Naive thymus-derived CD4-positive, alpha-beta T cell (primary cell): ENCODE data around the gene NCAM1. TPM values are rescaled to one million over a fixed set of nuclear protein-coding genes. Genes with fewer than 3 reads are reported as not detected.

Source experiments
- ATAC-seq: fragments of 150-1000 bp; cut with Tn5 transposase; 2 replicates; pipeline ENCODE4 v1.10.0; 2021; ENCODE audit warnings: mild to moderate bottlenecking, moderate library complexity
- CTCF ChIA-PET: fragments of 350-600 bp; sonication (Branson Sonifier 250); formaldehyde crosslinking; loops from one replicate; lab custom pipeline; 2021; ENCODE audit warnings: antibody characterized with exemption; lab: Charles Lee
- POLR2A ChIA-PET: fragments of 350-600 bp; sonication (Branson Sonifier 250); formaldehyde crosslinking; loops from one replicate; lab custom pipeline; 2021; ENCODE audit warnings: antibody characterized with exemption, inconsistent platforms; lab: Charles Lee
- DNase-seq, 9 donors: peaks; one replicate each; pipeline versions ENCODE4 v3.0.0 to v3.0.0-alpha.2; 2020 to 2022; ENCODE audit warnings: mixed read lengths in 1 of 9
- H3K27ac ChIP-seq: one replicate; pipeline ENCODE4 v1.7.0; 2013; ENCODE audit warnings: mild to moderate bottlenecking, low read depth, low read length, moderate library complexity
- H3K27me3 ChIP-seq, 2 donors: one replicate each; pipeline ENCODE4 v1.7.0; 2013; ENCODE audit warnings: low read length in 2 of 2, mild to moderate bottlenecking in 2 of 2, moderate library complexity in 2 of 2; ENCODE audit not compliant: control insufficient read depth in 2 of 2, insufficient read depth in 2 of 2
- H3K36me3 ChIP-seq, 3 experiments: 1 replicate in 2 of 3; 2 replicates in 1 of 3; pipeline ENCODE4 v1.7.0; 2013; ENCODE audit warnings: low read length in 3 of 3, mild to moderate bottlenecking in 3 of 3, moderate library complexity in 1 of 3; ENCODE audit not compliant: insufficient read depth in 3 of 3, control insufficient read depth in 2 of 3
- H3K4me1 ChIP-seq, 2 donors: one replicate each; pipeline ENCODE4 v1.7.0; 2013; ENCODE audit warnings: low read length in 2 of 2, mild to moderate bottlenecking in 2 of 2, moderate library complexity in 1 of 2; ENCODE audit not compliant: control insufficient read depth in 2 of 2, insufficient read depth in 2 of 2
- H3K4me3 ChIP-seq: 2 replicates; pipeline ENCODE4 v1.7.0; 2013; ENCODE audit warnings: mild to moderate bottlenecking, low read length
- H3K9me3 ChIP-seq, 3 experiments: 1 replicate in 2 of 3; 2 replicates in 1 of 3; pipeline ENCODE4 v1.7.0; 2013; ENCODE audit warnings: low read length in 3 of 3; ENCODE audit not compliant: control insufficient read depth in 2 of 3
- H3K27ac Mint-ChIP-seq, 9 donors: one replicate each; pipeline ENCODE4 v1.8.0; 2020 to 2022; ENCODE audit warnings: mixed read lengths in 9 of 9, mild to moderate bottlenecking in 8 of 9, moderate library complexity in 5 of 9, inconsistent platforms in 2 of 9
- H3K27me3 Mint-ChIP-seq, 5 donors: one replicate each; pipeline ENCODE4 v1.8.0; 2021 to 2022; ENCODE audit warnings: mixed read lengths in 5 of 5, mild to moderate bottlenecking in 1 of 5
- H3K36me3 Mint-ChIP-seq, 5 donors: one replicate each; pipeline ENCODE4 v1.8.0; 2020 to 2022; ENCODE audit warnings: mixed read lengths in 5 of 5, mild to moderate bottlenecking in 3 of 5, inconsistent platforms in 1 of 5
- H3K4me1 Mint-ChIP-seq, 7 donors: one replicate each; pipeline ENCODE4 v1.8.0; 2020 to 2022; ENCODE audit warnings: mixed read lengths in 7 of 7, mild to moderate bottlenecking in 3 of 7, inconsistent platforms in 1 of 7
- H3K4me3 Mint-ChIP-seq, 10 donors: one replicate each; pipeline ENCODE4 v1.8.0; 2020 to 2022; ENCODE audit warnings: mild to moderate bottlenecking in 10 of 10, mixed read lengths in 10 of 10, moderate library complexity in 6 of 10, inconsistent platforms in 2 of 10
- H3K9me3 Mint-ChIP-seq, 11 donors: one replicate each; pipeline ENCODE4 v1.8.0; 2020 to 2022; ENCODE audit warnings: mixed read lengths in 11 of 11, mild to moderate bottlenecking in 4 of 11, inconsistent platforms in 1 of 11, moderate library complexity in 1 of 11
- intact Hi-C, 2 donors: fragments of 100-400 bp; cut with micrococcal nuclease; formaldehyde crosslinking; loops; one replicate each; pipeline ENCODE4 v1.15.1; 2023
- polyA plus RNA-seq, 2 donors: library from polyadenylated mRNA; unstranded; fragments of 300-500 nt; fragmentation: Illumina TruSeq; gene quantifications; one replicate each; pipeline ENCODE4 v1.2.3, GENCODE V29; 2021
- total RNA-seq, 6 experiments: library from RNA in 5 of 6; stranded (reverse) in 5 of 6; gene quantifications; 1 replicate in 5 of 6; 2 replicates in 1 of 6; pipeline ENCODE4 v1.2.3 and lab custom pipeline; 2021 to 2026

NCAM1 gene
- total and polyA plus RNA-seq, 7 experiments from 2014 or later: 0.06 to 18.8 (median 1.0) TPM; not detected in 2

GRCh38 chr11:113253406-113253805, 292.2 kb downstream of the NCAM1 start:
- H3K27me3 Mint-ChIP-seq: peaks cover 0 to 8% (median 3%) of the 10 kb centered on the region in 5 donors
- Histone ChIP-seq H3K4me3 (no peak overlapping the region), H3K9me3 (no peaks in the 10 kb centered on the region), H3K4me1 (no peaks in the 10 kb centered on the region), H3K36me3 (no peaks in the 10 kb centered on the region), H3K27me3 (no peaks in the 10 kb centered on the region), H3K27ac (no peak overlapping the region)
- CTCF ChIA-PET: no interaction called here
- H3K9me3 Mint-ChIP-seq: no peaks in the 10 kb centered on the region
- H3K36me3 Mint-ChIP-seq: no peaks in the 10 kb centered on the region
- no peak overlapping the region for H3K4me3 Mint-ChIP-seq
- peaks cover 0 to 6% (median 0%) of the 10 kb centered on the region in 7 donors for H3K4me1 Mint-ChIP-seq
- ATAC-seq (no peak), DNase-seq (no peak)
- POLR2A ChIA-PET: no interaction called here
- no peak overlapping the region for H3K27ac Mint-ChIP-seq
- intact Hi-C loops: no loop called here

DNA sequence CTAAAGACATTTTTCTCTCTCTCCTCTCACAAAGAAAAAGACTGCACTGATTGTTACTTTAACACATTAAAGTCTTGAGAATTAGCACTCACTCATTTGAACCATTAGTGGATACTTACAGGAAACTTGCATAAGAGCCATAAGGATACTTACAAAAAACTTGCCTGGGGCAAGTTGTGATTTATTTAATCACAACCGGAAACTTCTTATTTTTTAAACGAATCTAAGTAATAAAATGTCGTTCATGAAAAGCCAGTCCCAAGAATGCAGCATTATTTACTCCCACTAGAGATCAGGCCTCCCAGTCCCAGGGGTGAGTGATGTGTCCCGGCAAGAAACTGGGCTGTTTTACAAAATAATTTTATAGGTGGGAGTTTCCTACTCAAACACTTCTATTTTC, 293.9 kb downstream of the NCAM1 start:
- intact Hi-C loops: no loop called here
- ATAC-seq (no peak), DNase-seq (no peak)
- no peaks in the 10 kb centered on the region for H3K9me3 Mint-ChIP-seq
- peaks cover 0 to 6% (median 0%) of the 10 kb centered on the region in 5 donors for H3K27me3 Mint-ChIP-seq
- CTCF ChIA-PET: no interaction called here
- H3K27ac Mint-ChIP-seq: no peak overlapping the region
- POLR2A ChIA-PET: no interaction called here
- Histone ChIP-seq H3K27ac (no peak overlapping the region), H3K9me3 (no peaks in the 10 kb centered on the region), H3K27me3 (no peaks in the 10 kb centered on the region), H3K36me3 (no peaks in the 10 kb centered on the region), H3K4me3 (no peak overlapping the region), H3K4me1 (no peaks in the 10 kb centered on the region)
- H3K4me3 Mint-ChIP-seq: no peak overlapping the region
- H3K4me1 Mint-ChIP-seq: peaks cover 0 to 6% (median 0%) of the 10 kb centered on the region in 7 donors
- H3K36me3 Mint-ChIP-seq: no peaks in the 10 kb centered on the region

DNA sequence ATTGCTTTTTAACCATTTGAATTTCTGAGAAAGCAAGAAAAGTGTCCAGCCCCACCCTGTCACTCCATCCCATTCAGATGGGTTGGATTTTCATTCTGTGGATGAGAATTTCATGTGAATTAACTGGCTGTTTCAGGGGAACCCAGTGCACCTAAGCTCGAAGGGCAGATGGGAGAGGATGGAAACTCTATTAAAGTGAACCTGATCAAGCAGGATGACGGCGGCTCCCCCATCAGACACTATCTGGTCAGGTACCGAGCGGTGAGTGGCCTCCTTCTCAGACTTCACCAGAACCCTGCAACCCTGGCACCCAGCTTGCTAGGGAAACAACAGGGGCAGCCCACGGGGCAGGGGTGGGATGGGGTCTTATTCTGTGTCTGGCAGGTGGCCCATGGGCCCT, 294.5 kb downstream of the NCAM1 start:
- intact Hi-C loops: no loop called here
- Mint-ChIP-seq H3K36me3 (no peaks in the 10 kb centered on the region), H3K27me3 (peaks cover 0 to 6% (median 0%) of the 10 kb centered on the region in 5 donors), H3K9me3 (no peaks in the 10 kb centered on the region), H3K4me1 (peaks cover 0 to 6% (median 0%) of the 10 kb centered on the region in 7 donors), H3K27ac (no peak overlapping the region), H3K4me3 (no peak overlapping the region)
- Histone ChIP-seq H3K4me1 (no peaks in the 10 kb centered on the region), H3K27me3 (no peaks in the 10 kb centered on the region), H3K4me3 (no peak overlapping the region), H3K27ac (no peak overlapping the region), H3K9me3 (no peaks in the 10 kb centered on the region), H3K36me3 (no peaks in the 10 kb centered on the region)
- ChIA-PET POLR2A (no interaction called here), CTCF (no interaction called here)
- DNase-seq: no peak
- no peak for ATAC-seq

GRCh38 chr11:113256431-113257202, 295.4 kb downstream of the NCAM1 start:
- Histone ChIP-seq H3K9me3 (no peaks in the 10 kb centered on the region), H3K27ac (no peak overlapping the region), H3K4me3 (no peak overlapping the region), H3K36me3 (no peaks in the 10 kb centered on the region), H3K4me1 (no peaks in the 10 kb centered on the region), H3K27me3 (no peaks in the 10 kb centered on the region)
- no peak overlapping the region for H3K27ac Mint-ChIP-seq
- no peak for ATAC-seq
- no peak overlapping the region for H3K4me3 Mint-ChIP-seq
- intact Hi-C loops: no loop called here
- H3K27me3 Mint-ChIP-seq: peaks cover 0 to 12% (median 0%) of the 10 kb centered on the region in 5 donors
- H3K9me3 Mint-ChIP-seq: no peaks in the 10 kb centered on the region
- H3K4me1 Mint-ChIP-seq: peaks cover 0 to 6% (median 0%) of the 10 kb centered on the region in 7 donors
- DNase-seq: no peak
- POLR2A ChIA-PET: no interaction called here
- CTCF ChIA-PET: no interaction called here
- no peaks in the 10 kb centered on the region for H3K36me3 Mint-ChIP-seq

GRCh38 chr11:113260096-113260425, 298.8 kb downstream of the NCAM1 start:
- ATAC-seq (no peak), DNase-seq (no peak)
- no peaks in the 10 kb centered on the region for H3K36me3 ChIP-seq
- Mint-ChIP-seq H3K9me3 (no peaks in the 10 kb centered on the region), H3K27me3 (peaks cover 0 to 12% (median 0%) of the 10 kb centered on the region in 5 donors), H3K27ac (no peak overlapping the region), H3K4me1 (peaks cover 0 to 12% (median 0%) of the 10 kb centered on the region in 7 donors), H3K36me3 (no peaks in the 10 kb centered on the region), H3K4me3 (no peak overlapping the region)
- H3K9me3 ChIP-seq: no peaks in the 10 kb centered on the region
- no peak overlapping the region for H3K4me3 ChIP-seq
- H3K27me3 ChIP-seq: no peaks in the 10 kb centered on the region
- H3K4me1 ChIP-seq: no peaks in the 10 kb centered on the region
- intact Hi-C loops: no loop called here
- POLR2A ChIA-PET: no interaction called here
- CTCF ChIA-PET: no interaction called here
- H3K27ac ChIP-seq: no peak overlapping the region

DNA sequence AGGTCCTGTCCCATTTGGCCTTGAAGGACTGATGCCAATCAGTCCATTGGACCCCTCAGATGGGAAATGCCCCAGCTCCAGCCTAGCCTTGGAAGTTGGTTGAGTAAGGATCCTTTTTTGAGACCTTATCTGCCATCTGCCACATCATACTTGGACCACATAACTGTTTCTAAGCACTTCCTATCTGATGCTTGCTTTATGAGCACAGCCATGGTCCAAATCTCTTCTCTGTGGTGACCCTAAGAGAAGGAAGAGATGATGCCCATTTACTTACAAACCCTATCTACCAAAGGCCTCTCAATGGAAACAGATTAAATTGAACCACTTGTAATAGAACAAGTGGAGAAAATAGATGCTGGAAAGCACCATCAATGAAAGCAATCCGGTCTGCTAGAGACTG, 299.3 kb downstream of the NCAM1 start:
- Histone ChIP-seq H3K36me3 (no peaks in the 10 kb centered on the region), H3K27ac (no peak overlapping the region), H3K27me3 (no peaks in the 10 kb centered on the region), H3K4me1 (no peaks in the 10 kb centered on the region), H3K4me3 (no peak overlapping the region), H3K9me3 (no peaks in the 10 kb centered on the region)
- Mint-ChIP-seq H3K36me3 (no peaks in the 10 kb centered on the region), H3K27ac (no peak overlapping the region), H3K9me3 (no peaks in the 10 kb centered on the region), H3K4me3 (no peak overlapping the region), H3K4me1 (peaks cover 0 to 12% (median 0%) of the 10 kb centered on the region in 7 donors), H3K27me3 (peaks cover 0 to 14% (median 0%) of the 10 kb centered on the region in 5 donors)
- no peak for ATAC-seq
- CTCF ChIA-PET: no interaction called here
- intact Hi-C loops: no loop called here
- DNase-seq: no peak
- POLR2A ChIA-PET: no interaction called here
